T-cell (primary cell): Measurements from ENCODE around the gene VBP1. TPM values are rescaled to one million over a fixed set of nuclear protein-coding genes. Genes with fewer than 3 reads are reported as not detected.
"Not testable (repeated sequence)": the region's sequence is repeated elsewhere in the genome, so short reads cannot be mapped to it uniquely, and the experiment has no call there.

ENCODE experiments used
- ATAC-seq, 4 experiments: fragments of 200-7000 bp in 3 of 4; fragments of 150-1000 bp in 1 of 4; cut with Tn5 transposase; replicated peaks in 1 of 4; 1 replicate in 3 of 4; 2 replicates in 1 of 4; pipeline ENCODE4 v1.10.0; 2021; ENCODE audit warnings: moderate library complexity in 3 of 4, mild to moderate bottlenecking in 2 of 4, moderate number of reproducible peaks in 1 of 4
- CTCF ChIA-PET, 2 donors: fragments of 300-600 bp; sonication (Branson Sonifier 250); formaldehyde crosslinking; loops; one replicate each; lab custom pipeline; 2022; ENCODE audit warnings: antibody characterized with exemption in 2 of 2; lab: Charles Lee
- POLR2A ChIA-PET, 2 donors: fragments of 300-600 bp; sonication (Branson Sonifier 250); formaldehyde crosslinking; loops; one replicate each; lab custom pipeline; 2022; ENCODE audit warnings: antibody characterized with exemption in 2 of 2; lab: Charles Lee
- DNase-seq, 35 experiments: peaks; one replicate each; pipeline versions ENCODE4 v3.0.0 to v3.0.0-alpha.2; 2013 to 2023
- H3K27ac ChIP-seq: one replicate; pipeline ENCODE4 v1.5.1; 2013; ENCODE audit warnings: low read length
- H3K27me3 ChIP-seq, 2 experiments: replicated peaks in 1 of 2; 1 replicate in 1 of 2; 2 replicates in 1 of 2; pipeline versions ENCODE4 v1.6.1 to v1.7.0; 2013; ENCODE audit warnings: low read length in 1 of 2, mixed read lengths in 1 of 2; ENCODE audit not compliant: control insufficient read depth in 2 of 2, insufficient read depth in 2 of 2; ENCODE audit errors: extremely low read depth in 1 of 2
- H3K36me3 ChIP-seq, 2 donors: 1 replicate in 1 of 2; 2 replicates in 1 of 2; pipeline versions ENCODE4 v1.6.1 to v1.7.0; 2013; ENCODE audit warnings: low read length in 1 of 2; ENCODE audit not compliant: control insufficient read depth in 2 of 2, insufficient read depth in 1 of 2; ENCODE audit errors: extremely low read depth in 1 of 2
- H3K4me1 ChIP-seq, 2 experiments: 1 replicate in 1 of 2; 2 replicates in 1 of 2; pipeline versions ENCODE4 v1.6.1 to v1.7.0; 2013; ENCODE audit warnings: low read length in 2 of 2, mixed read lengths in 1 of 2; ENCODE audit not compliant: insufficient read depth in 2 of 2, control insufficient read depth in 1 of 2; ENCODE audit errors: extremely low read depth in 1 of 2
- H3K4me3 ChIP-seq, 2 donors: 1 replicate in 1 of 2; 2 replicates in 1 of 2; pipeline versions ENCODE4 v1.5.1 to v1.7.0; 2013; ENCODE audit warnings: mild to moderate bottlenecking in 2 of 2, low read length in 1 of 2, moderate library complexity in 1 of 2; ENCODE audit not compliant: control insufficient read depth in 1 of 2; ENCODE audit errors: extremely low read depth in 1 of 2
- H3K9me3 ChIP-seq: 2 replicates; pipeline ENCODE4 v1.7.0; 2013
- H3K27ac Mint-ChIP-seq, 2 donors: one replicate each; pipeline ENCODE4 v1.8.0; 2020 to 2021; ENCODE audit warnings: mild to moderate bottlenecking in 2 of 2, mixed read lengths in 2 of 2
- H3K27me3 Mint-ChIP-seq, 2 donors: one replicate each; pipeline ENCODE4 v1.8.0; 2021 to 2022; ENCODE audit warnings: mixed read lengths in 2 of 2
- H3K36me3 Mint-ChIP-seq: one replicate; pipeline ENCODE4 v1.8.0; 2021; ENCODE audit warnings: mixed read lengths
- H3K4me1 Mint-ChIP-seq, 3 donors: one replicate each; pipeline ENCODE4 v1.8.0; 2020 to 2022; ENCODE audit warnings: mixed read lengths in 3 of 3, mild to moderate bottlenecking in 1 of 3
- H3K4me3 Mint-ChIP-seq, 3 donors: one replicate each; pipeline ENCODE4 v1.8.0; 2020 to 2022; ENCODE audit warnings: mild to moderate bottlenecking in 3 of 3, mixed read lengths in 3 of 3, moderate library complexity in 3 of 3
- H3K9me3 Mint-ChIP-seq, 3 donors: one replicate each; pipeline ENCODE4 v1.8.0; 2020 to 2022; ENCODE audit warnings: mixed read lengths in 3 of 3
- WGBS: methylation state at CpG from one replicate; pipeline ENCODE4 v1.1.5; 2013; ENCODE audit warnings: missing lambda C conversion rate; ENCODE audit not compliant: insufficient coverage; 5-methylcytosine and 5-hydroxymethylcytosine counted together
- total RNA-seq, 35 experiments: library from RNA in 6 of 35; stranded (reverse) in 6 of 35; fragments of 120-200 nt in 1 of 35; gene quantifications; one replicate each; pipeline versions ENCODE4 v1.2.1 to v1.2.4 and lab custom pipeline; 2013 to 2026

VBP1 gene
- total RNA-seq, 5 donors from 2014 or later (not counting 1 experiment from before 2014, with no cell fraction given): 22.6 to 31.8 (median 26.0) TPM

- Mint-ChIP-seq H3K4me1 (peaks cover 21 to 26% (median 25%) of the 10 kb centered on the region in 3 donors), H3K27me3 (no peaks in the 10 kb centered on the region), H3K4me3 (peak overlapping the region; percentile 83 to 97 (median 94)), H3K9me3 (no peaks in the 10 kb centered on the region), H3K27ac (peak overlapping the region; percentile 87 to 90), H3K36me3 (no peaks in the 10 kb centered on the region)
- peak overlapping the region; percentile 76 for H3K27ac ChIP-seq
- CTCF ChIA-PET: interaction anchor here in 1 of 2 donors (0.6 to 2.4 kb wide), 3 partner anchors 67 to 418 kb away, joined by 3 to 11 read pairs (median 3); no protein-coding TSS in a partner anchor
- 100% methylated on average over 1 of the region's 15 CpGs for WGBS
- peaks cover 10 to 13% of the 10 kb centered on the region in 2 experiments for H3K4me1 ChIP-seq
- POLR2A ChIA-PET: no interaction called here
- no peaks in the 10 kb centered on the region for H3K9me3 ChIP-seq
- DNase-seq: no peak
- no peaks in the 10 kb centered on the region for H3K27me3 ChIP-seq
- peak overlapping the region; percentile 86 to 94 for H3K4me3 ChIP-seq
- no peaks in the 10 kb centered on the region for H3K36me3 ChIP-seq
- peak; percentile 23 to 35 (median 28) for ATAC-seq
Measured at GRCh38 chrX:155215443-155216178, 649 bp upstream of the VBP1 start.

- 0% methylated on average over 1 of the region's 11 CpGs for WGBS
- no peak for DNase-seq
- ATAC-seq: no peak
- Histone ChIP-seq H3K36me3 (no peaks in the 10 kb centered on the region), H3K27me3 (no peaks in the 10 kb centered on the region), H3K9me3 (no peaks in the 10 kb centered on the region), H3K4me1 (peaks cover 10 to 13% of the 10 kb centered on the region in 2 experiments), H3K4me3 (peak overlapping the region; percentile 86 to 94), H3K27ac (no peak overlapping the region)
- no peaks in the 10 kb centered on the region for H3K9me3 Mint-ChIP-seq
- peaks cover 21 to 29% (median 25%) of the 10 kb centered on the region in 3 donors for H3K4me1 Mint-ChIP-seq
- peak overlapping the region; percentile 83 to 97 (median 94) for H3K4me3 Mint-ChIP-seq
- peak overlapping the region; percentile 46 to 84 for H3K27ac Mint-ChIP-seq
- ChIA-PET POLR2A (no interaction called here), CTCF (interaction anchor here (0.5 to 2.4 kb wide), 10 partner anchors 27 to 1882 kb away, joined by 3 to 11 read pairs (median 3); no protein-coding TSS in a partner anchor)
- peaks cover 6% of the 10 kb centered on the region for H3K36me3 Mint-ChIP-seq
- no peaks in the 10 kb centered on the region for H3K27me3 Mint-ChIP-seq
Measured at GRCh38 chrX:155216940-155217440, 730 bp downstream of the VBP1 start.

- H3K27me3 ChIP-seq: no peaks in the 10 kb centered on the region
- peaks cover 23 to 29% (median 25%) of the 10 kb centered on the region in 3 donors for H3K4me1 Mint-ChIP-seq
- no peak overlapping the region for H3K27ac ChIP-seq
- H3K36me3 ChIP-seq: no peaks in the 10 kb centered on the region
- POLR2A ChIA-PET: no interaction called here
- DNase-seq (no peak), ATAC-seq (no peak)
- H3K27ac Mint-ChIP-seq: no peak overlapping the region
- CTCF ChIA-PET: no interaction called here
- WGBS: 100% methylated on average over 1 of the region's 2 CpGs
- H3K36me3 Mint-ChIP-seq: peaks cover 15% of the 10 kb centered on the region
- peak overlapping the region in 2 of 3 donors; percentile 58 to 97 for H3K4me3 Mint-ChIP-seq
- H3K4me1 ChIP-seq: peaks cover 10 to 13% of the 10 kb centered on the region in 2 experiments
- no peaks in the 10 kb centered on the region for H3K27me3 Mint-ChIP-seq
- H3K9me3 ChIP-seq: no peaks in the 10 kb centered on the region
- H3K4me3 ChIP-seq: no peak overlapping the region
- no peaks in the 10 kb centered on the region for H3K9me3 Mint-ChIP-seq
Measured at GRCh38 chrX:155218777-155219176, 2.5 kb downstream of the VBP1 start.

GRCh38 chrX:155221351-155221750 is 5.1 kb downstream of the VBP1 start:
- CTCF ChIA-PET: no interaction called here

GRCh38 chrX:155223746-155224145 is 7.5 kb downstream of the VBP1 start:
- H3K9me3 Mint-ChIP-seq, H3K27me3 Mint-ChIP-seq, H3K4me1 ChIP-seq, H3K27ac ChIP-seq, DNase-seq, POLR2A ChIA-PET, H3K27me3 ChIP-seq, H3K9me3 ChIP-seq, H3K4me3 Mint-ChIP-seq, CTCF ChIA-PET, H3K4me3 ChIP-seq, H3K27ac Mint-ChIP-seq, ATAC-seq: not testable (repeated sequence)
- Mint-ChIP-seq H3K4me1 (peaks cover 9 to 26% (median 13%) of the 10 kb centered on the region in 3 donors), H3K36me3 (peaks cover 27% of the 10 kb centered on the region)
- WGBS: 100% methylated on average over 2 of the region's 30 CpGs
- H3K36me3 ChIP-seq: peaks cover 0 to 15% of the 10 kb centered on the region in 2 donors

More at GRCh38 chrX:155221351-155221750, 5.1 kb downstream of the VBP1 start:
- H3K4me1 ChIP-seq: peaks cover 7 to 8% of the 10 kb centered on the region in 2 experiments
- Mint-ChIP-seq H3K36me3 (peaks cover 19% of the 10 kb centered on the region), H3K9me3 (no peaks in the 10 kb centered on the region), H3K27ac (no peak overlapping the region), H3K4me3 (no peak overlapping the region), H3K27me3 (no peaks in the 10 kb centered on the region), H3K4me1 (peaks cover 22 to 32% (median 26%) of the 10 kb centered on the region in 3 donors)
- no peaks in the 10 kb centered on the region for H3K9me3 ChIP-seq
- DNase-seq: no peak
- H3K36me3 ChIP-seq: no peaks in the 10 kb centered on the region
- WGBS: no CpG with 5 or more reads among the region's 4 CpGs
- H3K27me3 ChIP-seq: no peaks in the 10 kb centered on the region
- POLR2A ChIA-PET: no interaction called here
- ATAC-seq: no peak
- no peak overlapping the region for H3K4me3 ChIP-seq
- no peak overlapping the region for H3K27ac ChIP-seq

- no CpG with 5 or more reads among the region's 3 CpGs for WGBS
- peaks cover 9 to 30% (median 13%) of the 10 kb centered on the region in 3 donors for H3K4me1 Mint-ChIP-seq
Measured at GRCh38 chrX:155225774-155226173, 9.5 kb downstream of the VBP1 start.

More at GRCh38 chrX:155225774-155226173, 9.5 kb downstream of the VBP1 start:
- ATAC-seq: no peak
- no peak for DNase-seq
- Histone ChIP-seq H3K36me3 (peaks cover 0 to 21% of the 10 kb centered on the region in 2 donors), H3K4me1 (no peaks in the 10 kb centered on the region), H3K9me3 (no peaks in the 10 kb centered on the region), H3K4me3 (no peak overlapping the region), H3K27me3 (no peaks in the 10 kb centered on the region), H3K27ac (no peak overlapping the region)
- Mint-ChIP-seq H3K4me3 (no peak overlapping the region), H3K36me3 (peaks cover 39% of the 10 kb centered on the region), H3K27me3 (no peaks in the 10 kb centered on the region), H3K27ac (no peak overlapping the region), H3K9me3 (no peaks in the 10 kb centered on the region)
- ChIA-PET POLR2A (no interaction called here), CTCF (interaction anchor here in 1 of 2 donors (1.4 kb wide), 1 partner anchor 12 kb away, joined by 3 read pairs; no protein-coding TSS in a partner anchor)
